Smooth muscle cell (in vitro differentiated cells): ENCODE results near the gene PILRA. TPM values are rescaled to one million over a fixed set of nuclear protein-coding genes. Genes with fewer than 3 reads are reported as not detected.
"Not testable (repeated sequence)": the region's sequence is repeated elsewhere in the genome, so short reads cannot be mapped to it uniquely, and the experiment has no call there.

Source experiments
- DNase-seq: peaks from one replicate; lab custom pipeline; 2025; ENCODE audit not compliant: unreplicated experiment; lab: John Stamatoyannopoulos, UW
- H2AFZ ChIP-seq: fragments of 200-600 bp; sonication (generic); 2 replicates; pipeline ENCODE4 v1.6.0; 2016; ENCODE audit warnings: antibody characterized with exemption, low read depth, mild to moderate bottlenecking
- H3F3A ChIP-seq: fragments of 200-600 bp; sonication (generic); 2 replicates; pipeline ENCODE4 v1.6.0; 2017; ENCODE audit warnings: antibody characterized with exemption, low read depth
- H3K27ac ChIP-seq: fragments of 200-600 bp; sonication (generic); 2 replicates; pipeline ENCODE4 v1.5.1; 2016; ENCODE audit warnings: low read depth, mild to moderate bottlenecking
- H3K27me3 ChIP-seq: fragments of 200-600 bp; sonication (generic); 2 replicates; pipeline ENCODE4 v1.6.1; 2016; ENCODE audit warnings: low read depth, mild to moderate bottlenecking
- H3K36me3 ChIP-seq: fragments of 200-600 bp; sonication (generic); 2 replicates; pipeline ENCODE4 v1.5.1; 2016; ENCODE audit warnings: low read depth
- H3K4me1 ChIP-seq: fragments of 200-600 bp; sonication (generic); 2 replicates; pipeline ENCODE4 v1.5.1; 2016; ENCODE audit warnings: low read depth
- H3K4me2 ChIP-seq: fragments of 200-600 bp; sonication (generic); 2 replicates; pipeline ENCODE4 v1.6.0; 2016; ENCODE audit warnings: mild to moderate bottlenecking
- H3K4me3 ChIP-seq: fragments of 200-600 bp; sonication (generic); 2 replicates; pipeline ENCODE4 v1.5.1; 2016; ENCODE audit warnings: mild to moderate bottlenecking
- H3K79me2 ChIP-seq: fragments of 200-600 bp; sonication (generic); 2 replicates; pipeline ENCODE4 v1.6.0; 2016; ENCODE audit warnings: low read depth, mild to moderate bottlenecking
- H3K9ac ChIP-seq: fragments of 200-600 bp; sonication (generic); 2 replicates; pipeline ENCODE4 v1.6.0; 2016; ENCODE audit warnings: low read depth
- H3K9me3 ChIP-seq: fragments of 200-600 bp; sonication (generic); replicated peaks from 2 replicates; pipeline ENCODE4 v1.5.1; 2016; ENCODE audit warnings: low read depth
- H4K20me1 ChIP-seq: fragments of 200-600 bp; sonication (generic); 2 replicates; pipeline ENCODE4 v1.6.0; 2016; ENCODE audit warnings: low read depth
- WGBS: methylation state at CpG from one replicate; pipeline ENCODE4 v1.1.7; 2016; ENCODE audit warnings: low lambda C conversion rate; 5-methylcytosine and 5-hydroxymethylcytosine counted together
- polyA plus RNA-seq: library from polyadenylated mRNA; unstranded; fragments of >200 nt; fragmentation: Nextera tagmentation; extraction: Ambion mirVana; gene quantifications from 2 replicates; pipeline ENCODE4 v1.2.1, GENCODE V29; 2016
- small RNA-seq: library from RNA; depleted of rRNA; stranded (forward); fragments of <200 nt; gene quantifications from one replicate; pipeline ENCODE3, GENCODE V24; 2014
- total RNA-seq: library from RNA; depleted of rRNA; stranded (reverse); fragments of >200 nt; gene quantifications from 2 replicates; pipeline ENCODE4 v1.2.3, GENCODE V29; 2014
- TF ChIP-seq, protein P1 (sequence below): fragments of 200-600 bp; sonication (generic); IDR thresholded peaks from 2 replicates; pipeline ENCODE4 v1.5.1; 2017; ENCODE audit warnings: borderline replicate concordance, mild to moderate bottlenecking, antibody characterized with exemption; ENCODE audit not compliant: insufficient read depth, poor library complexity, severe bottlenecking

The PILRA gene
- total and polyA plus RNA-seq, 2 experiments from 2014 or later = 1.4 to 2.0 TPM

DNA sequence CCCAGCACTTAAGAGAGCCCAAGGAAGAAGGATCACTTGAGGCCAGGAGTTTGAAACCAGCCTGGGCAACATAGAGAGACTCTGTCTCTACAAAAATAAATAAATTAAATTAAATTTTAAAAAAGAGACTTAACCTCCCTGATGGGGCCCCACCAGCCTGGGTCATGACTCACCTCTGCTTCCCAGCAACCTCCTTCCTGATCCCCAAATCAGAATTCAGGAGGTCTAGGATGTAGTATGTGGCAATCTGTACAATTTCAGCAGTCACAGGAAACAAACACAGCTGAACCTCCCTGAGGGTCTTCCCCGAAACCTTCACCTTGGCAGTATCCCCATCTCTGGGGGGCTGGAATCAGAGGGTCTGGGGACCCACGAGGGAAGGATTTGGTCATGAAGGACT lies 72.8 kb downstream of the PILRA start:
- no peak overlapping the region for H2AFZ ChIP-seq
- H3K27ac ChIP-seq = no peak overlapping the region
- H3K9me3 ChIP-seq = no peaks in the 10 kb centered on the region
- H3K4me2 ChIP-seq = peak overlapping the region; percentile 54
- H3K79me2 ChIP-seq = no peaks in the 10 kb centered on the region
- TF ChIP-seq, protein P1, sequence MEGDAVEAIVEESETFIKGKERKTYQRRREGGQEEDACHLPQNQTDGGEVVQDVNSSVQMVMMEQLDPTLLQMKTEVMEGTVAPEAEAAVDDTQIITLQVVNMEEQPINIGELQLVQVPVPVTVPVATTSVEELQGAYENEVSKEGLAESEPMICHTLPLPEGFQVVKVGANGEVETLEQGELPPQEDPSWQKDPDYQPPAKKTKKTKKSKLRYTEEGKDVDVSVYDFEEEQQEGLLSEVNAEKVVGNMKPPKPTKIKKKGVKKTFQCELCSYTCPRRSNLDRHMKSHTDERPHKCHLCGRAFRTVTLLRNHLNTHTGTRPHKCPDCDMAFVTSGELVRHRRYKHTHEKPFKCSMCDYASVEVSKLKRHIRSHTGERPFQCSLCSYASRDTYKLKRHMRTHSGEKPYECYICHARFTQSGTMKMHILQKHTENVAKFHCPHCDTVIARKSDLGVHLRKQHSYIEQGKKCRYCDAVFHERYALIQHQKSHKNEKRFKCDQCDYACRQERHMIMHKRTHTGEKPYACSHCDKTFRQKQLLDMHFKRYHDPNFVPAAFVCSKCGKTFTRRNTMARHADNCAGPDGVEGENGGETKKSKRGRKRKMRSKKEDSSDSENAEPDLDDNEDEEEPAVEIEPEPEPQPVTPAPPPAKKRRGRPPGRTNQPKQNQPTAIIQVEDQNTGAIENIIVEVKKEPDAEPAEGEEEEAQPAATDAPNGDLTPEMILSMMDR = no peak
- no peak overlapping the region for H3K9ac ChIP-seq
- no peak overlapping the region for H3K4me3 ChIP-seq
- no peaks in the 10 kb centered on the region for H4K20me1 ChIP-seq
- no peak for DNase-seq
- H3K27me3 ChIP-seq = no peaks in the 10 kb centered on the region
- H3K36me3 ChIP-seq = no peaks in the 10 kb centered on the region
- H3F3A ChIP-seq = no peaks in the 10 kb centered on the region
- H3K4me1 ChIP-seq = no peaks in the 10 kb centered on the region
- 89% methylated on average over 2 of the region's 2 CpGs for WGBS

- not testable (repeated sequence) for H3K4me3 ChIP-seq, H3K9ac ChIP-seq, DNase-seq, H4K20me1 ChIP-seq, H3K79me2 ChIP-seq, H3K9me3 ChIP-seq, H3K27me3 ChIP-seq, H2AFZ ChIP-seq, H3K27ac ChIP-seq, H3K4me2 ChIP-seq, H3K36me3 ChIP-seq, H3F3A ChIP-seq, H3K4me1 ChIP-seq
- 99% methylated on average over 8 of the region's 8 CpGs for WGBS
These were observed 74.1 kb downstream of the PILRA start for GRCh38 chr7:100447363-100447762.

DNA sequence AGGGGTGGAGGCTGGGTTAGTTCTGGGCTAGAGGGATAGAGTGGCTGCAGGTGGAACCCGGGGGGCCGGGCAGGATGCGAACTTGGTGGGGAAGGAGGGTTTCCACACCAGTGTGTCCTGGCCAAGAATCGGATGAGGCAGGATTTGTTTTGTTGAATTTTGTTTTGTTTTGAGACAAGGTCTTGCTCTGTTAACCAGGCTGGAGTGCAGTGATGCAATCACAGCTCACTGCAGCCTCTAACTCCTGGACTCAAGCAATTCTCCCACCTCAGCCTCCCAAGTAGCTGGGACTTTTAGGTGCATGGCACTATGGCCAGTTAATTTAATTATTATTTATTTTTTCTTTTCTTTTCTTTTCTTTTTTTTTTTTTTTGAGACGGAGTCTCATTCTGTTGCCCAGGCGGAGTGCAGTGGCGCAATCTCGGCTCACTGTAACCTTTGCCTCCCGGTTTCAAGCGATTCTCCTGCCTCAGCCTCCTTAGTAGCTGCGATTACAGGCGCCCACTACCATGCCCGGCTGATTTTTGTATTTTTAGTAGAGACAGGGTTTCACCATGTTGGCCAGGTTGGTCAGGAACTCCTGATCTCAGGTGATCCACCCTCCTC lies 76.0 kb downstream of the PILRA start:
- H3K9ac ChIP-seq = no peak overlapping the region
- WGBS = 94% methylated on average over 13 of the region's 13 CpGs
- no peaks in the 10 kb centered on the region for H4K20me1 ChIP-seq
- no peak for DNase-seq
- H3K9me3 ChIP-seq = no peaks in the 10 kb centered on the region
- no peaks in the 10 kb centered on the region for H3K27me3 ChIP-seq
- H3K27ac ChIP-seq = no peak overlapping the region
- no peak overlapping the region for H3K4me3 ChIP-seq
- H2AFZ ChIP-seq = no peak overlapping the region
- no peaks in the 10 kb centered on the region for H3K36me3 ChIP-seq
- H3K4me1 ChIP-seq = no peaks in the 10 kb centered on the region
- TF ChIP-seq, protein P1 = no peak
- no peak overlapping the region for H3K4me2 ChIP-seq
- H3F3A ChIP-seq = no peaks in the 10 kb centered on the region
- no peaks in the 10 kb centered on the region for H3K79me2 ChIP-seq

Small RNA genes within 50 kb of the gene (small RNA-seq; reads per million reads assigned to genes)
- gene RF00019 = not detected

Other genes starting within 250 kb of the PILRA start
- 0.76 and 2.4 TPM in 2 replicates for gene MBLAC1, start 246.5 kb upstream of the PILRA start, total RNA-seq
- gene MBLAC1, start 246.5 kb upstream of the PILRA start, polyA plus RNA-seq = 2.3 and 3.1 TPM in 2 replicates
- gene LAMTOR4, start 224.6 kb upstream of the PILRA start, total RNA-seq = 75.2 and 108 TPM in 2 replicates
- 203 and 217 TPM in 2 replicates for gene LAMTOR4, start 224.6 kb upstream of the PILRA start, polyA plus RNA-seq
- 4.4 and 7.0 TPM in 2 replicates for gene TRAPPC14, start 214.8 kb upstream of the PILRA start, total RNA-seq
- 5.4 and 14.7 TPM in 2 replicates for gene TRAPPC14, start 214.8 kb upstream of the PILRA start, polyA plus RNA-seq
- 4.8 and 6.5 TPM in 2 replicates for gene GAL3ST4, start 204.9 kb upstream of the PILRA start, total RNA-seq
- gene GAL3ST4, start 204.9 kb upstream of the PILRA start, polyA plus RNA-seq = 7.2 and 7.4 TPM in 2 replicates
- gene GPC2, start 196.1 kb upstream of the PILRA start, total RNA-seq = 3.5 and 7.1 TPM in 2 replicates
- gene GPC2, start 196.1 kb upstream of the PILRA start, polyA plus RNA-seq = 3.2 and 8.5 TPM in 2 replicates
- 0.04 and 0.85 TPM in 2 replicates for gene STAG3, start 195.6 kb upstream of the PILRA start, total RNA-seq
- gene STAG3, start 195.6 kb upstream of the PILRA start, polyA plus RNA-seq = 0.96 and 1.3 TPM in 2 replicates
- gene PVRIG, start 153.5 kb upstream of the PILRA start, total RNA-seq = not detected in 2 replicates
- gene PVRIG, start 153.5 kb upstream of the PILRA start, polyA plus RNA-seq = 0.41 TPM in 1 of 2 replicates, not detected in the other
- gene SPDYE3, start 65.8 kb upstream of the PILRA start, total RNA-seq = not detected in 2 replicates
- 1.8 and 3.4 TPM in 2 replicates for gene SPDYE3, start 65.8 kb upstream of the PILRA start, polyA plus RNA-seq
- gene PILRB, start 15.4 kb upstream of the PILRA start, total RNA-seq = 12.0 TPM in 2 replicates
- 10.1 and 14.5 TPM in 2 replicates for gene PILRB, start 15.4 kb upstream of the PILRA start, polyA plus RNA-seq
- 0.27 and 5.3 TPM in 2 replicates for gene ZCWPW1, start 55.2 kb downstream of the PILRA start, total RNA-seq
- 3.8 and 3.9 TPM in 2 replicates for gene ZCWPW1, start 55.2 kb downstream of the PILRA start, polyA plus RNA-seq
- gene MEPCE, start 56.3 kb downstream of the PILRA start, total RNA-seq = 19.7 and 20.3 TPM in 2 replicates
- 14.8 and 14.9 TPM in 2 replicates for gene MEPCE, start 56.3 kb downstream of the PILRA start, polyA plus RNA-seq
- gene PPP1R35, start 63.0 kb downstream of the PILRA start, total RNA-seq = 12.5 and 21.5 TPM in 2 replicates
- gene PPP1R35, start 63.0 kb downstream of the PILRA start, polyA plus RNA-seq = 41.6 and 46.0 TPM in 2 replicates
- gene SPACDR, start 90.8 kb downstream of the PILRA start, total RNA-seq = not detected in 2 replicates
- gene SPACDR, start 90.8 kb downstream of the PILRA start, polyA plus RNA-seq = 0.58 and 2.2 TPM in 2 replicates
- gene TSC22D4, start 105.7 kb downstream of the PILRA start, total RNA-seq = 14.5 and 20.0 TPM in 2 replicates
- gene TSC22D4, start 105.7 kb downstream of the PILRA start, polyA plus RNA-seq = 46.9 and 51.1 TPM in 2 replicates
- gene NYAP1, start 110.4 kb downstream of the PILRA start, total RNA-seq = 1.6 and 2.3 TPM in 2 replicates
- gene NYAP1, start 110.4 kb downstream of the PILRA start, polyA plus RNA-seq = 0.07 TPM in 1 of 2 replicates, not detected in the other
- 2.7 TPM in 2 replicates for gene AGFG2, start 165.7 kb downstream of the PILRA start, total RNA-seq
- 4.0 and 8.4 TPM in 2 replicates for gene AGFG2, start 165.7 kb downstream of the PILRA start, polyA plus RNA-seq
- not detected in 2 replicates for gene SAP25, start 200.4 kb downstream of the PILRA start, total RNA-seq
- 1.9 and 2.6 TPM in 2 replicates for gene SAP25, start 200.4 kb downstream of the PILRA start, polyA plus RNA-seq
- gene LRCH4, start 212.6 kb downstream of the PILRA start, total RNA-seq = 31.9 and 48.2 TPM in 2 replicates
- 58.5 and 68.2 TPM in 2 replicates for gene LRCH4, start 212.6 kb downstream of the PILRA start, polyA plus RNA-seq
- 0.22 and 0.67 TPM in 2 replicates for gene FBXO24, start 212.8 kb downstream of the PILRA start, total RNA-seq
- 0.61 and 1.2 TPM in 2 replicates for gene FBXO24, start 212.8 kb downstream of the PILRA start, polyA plus RNA-seq
- gene PCOLCE, start 228.9 kb downstream of the PILRA start, total RNA-seq = 169 TPM in 2 replicates
- 526 and 754 TPM in 2 replicates for gene PCOLCE, start 228.9 kb downstream of the PILRA start, polyA plus RNA-seq
- gene MOSPD3, start 239.1 kb downstream of the PILRA start, total RNA-seq = 10.5 and 12.1 TPM in 2 replicates
- gene MOSPD3, start 239.1 kb downstream of the PILRA start, polyA plus RNA-seq = 46.9 and 47.8 TPM in 2 replicates